ENCODE data around the gene ADORA2B. TPM values are rescaled to one million over a fixed set of nuclear protein-coding genes. Genes with fewer than 3 reads are reported as not detected.

The ADORA2B gene
- total and polyA plus RNA-seq, 2 of the 4 experiments (the other 2 are of a cell fraction): 5.2 to 5.5 TPM

DNA sequence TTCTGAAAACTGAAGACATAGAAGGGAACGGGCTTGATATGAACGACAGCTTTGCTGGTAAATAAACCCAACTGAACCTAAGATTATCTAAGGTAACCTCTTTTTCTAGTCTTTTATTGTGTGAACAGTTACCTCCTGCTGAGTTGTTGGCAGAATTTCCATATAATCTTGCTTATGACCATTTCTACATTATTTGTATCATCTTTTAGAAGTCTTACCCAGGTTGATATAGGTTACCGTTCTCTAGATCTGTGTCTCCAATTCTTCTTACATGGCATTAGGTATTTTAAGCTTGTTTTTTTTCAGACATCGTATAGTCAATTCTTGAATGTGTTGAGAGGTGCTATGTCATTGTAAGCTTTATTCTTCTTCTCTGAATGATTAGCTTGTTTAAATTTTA is 79.0 kb downstream of the ADORA2B start:
- dilution Hi-C loops (cut with HindIII; ENCODE audit: low sequenced_read_pairs, unreplicated experiment) (no loop called here), intact Hi-C loops (cut with micrococcal nuclease) (no loop called here), in situ Hi-C loops (cut with MboI; ENCODE audit: low sequenced_read_pairs) (no loop called here)
- H4K91ac ChIP-seq (ENCODE audit: insufficient read depth, low read depth, low read length): no peak overlapping the region
- H4K5ac ChIP-seq (ENCODE audit: low read depth, low read length): no peak overlapping the region
- no peak overlapping the region for H3K56ac ChIP-seq (ENCODE audit: extremely low read depth, insufficient read depth, low read length)
- no peak overlapping the region for H3K4ac ChIP-seq (ENCODE audit: low read depth, low read length)
- H3K27me3 ChIP-seq (ENCODE audit: control insufficient read depth, insufficient read depth, low read length): no peaks in the 10 kb centered on the region
- H2BK5ac ChIP-seq (ENCODE audit: low read depth, low read length, poor library complexity, severe bottlenecking): no peak overlapping the region
- no TSS peak for BruUV-seq (replicated peaks)
- no peak overlapping the region for H3K27ac ChIP-seq (ENCODE audit: insufficient read depth, low read length)
- H3K4me2 ChIP-seq (ENCODE audit: low read depth, low read length): no peak overlapping the region
- ATAC-seq (ENCODE audit: low read depth) (no peak), DNase-seq (no peak)
- no peak overlapping the region for H3K4me3 ChIP-seq (ENCODE audit: insufficient read depth, low read depth, low read length)
- H2BK20ac ChIP-seq (ENCODE audit: low read depth, low read length): no peak overlapping the region
- H2AK9ac ChIP-seq (replicated peaks; ENCODE audit: low read depth, low read length, poor library complexity): no peak overlapping the region
- no peak overlapping the region for H2AFZ ChIP-seq (replicated peaks; ENCODE audit: low read length, poor library complexity)
- H3K9me1 ChIP-seq (ENCODE audit: insufficient read depth, low read length): peaks cover 6% of the 10 kb centered on the region
- peaks cover 24 to 57% of the 10 kb centered on the region in 2 experiments for H3K79me1 ChIP-seq (ENCODE audit: low read depth in 1 of 2, low read length in 2 of 2)
- ChIA-PET CTCF (no interaction called here), POLR2A (ENCODE audit: unreplicated experiment) (no interaction called here)
- TF ChIP-seq, protein P1, sequence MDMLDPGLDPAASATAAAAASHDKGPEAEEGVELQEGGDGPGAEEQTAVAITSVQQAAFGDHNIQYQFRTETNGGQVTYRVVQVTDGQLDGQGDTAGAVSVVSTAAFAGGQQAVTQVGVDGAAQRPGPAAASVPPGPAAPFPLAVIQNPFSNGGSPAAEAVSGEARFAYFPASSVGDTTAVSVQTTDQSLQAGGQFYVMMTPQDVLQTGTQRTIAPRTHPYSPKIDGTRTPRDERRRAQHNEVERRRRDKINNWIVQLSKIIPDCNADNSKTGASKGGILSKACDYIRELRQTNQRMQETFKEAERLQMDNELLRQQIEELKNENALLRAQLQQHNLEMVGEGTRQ (IDR thresholded peaks at IDR 0.05; ENCODE audit: low read depth, low read length): no peak
- no peak for TF ChIP-seq BHLHE40 (IDR thresholded peaks at IDR 0.05; ENCODE audit: low read depth, low read length)
- TF ChIP-seq FOS (IDR thresholded peaks at IDR 0.05; ENCODE audit: low read depth, low read length): no peak
- no peak for TF ChIP-seq RAD21 (IDR thresholded peaks at IDR 0.05; ENCODE audit: low read length)
- peaks cover 5% of the 10 kb centered on the region; the same call in 1 of the 2 replicates for H4K20me1 ChIP-seq (ENCODE audit: insufficient read depth, low read length)
- no peak overlapping the region for H3K18ac ChIP-seq (ENCODE audit: low read depth, low read length)
- no peak overlapping the region for H3K23ac ChIP-seq (ENCODE audit: low read depth, low read length)
- no peak overlapping the region for H2AK5ac ChIP-seq (ENCODE audit: low read depth, low read length)
- H3K36me3 ChIP-seq (ENCODE audit: control insufficient read depth, insufficient read depth, low read length): peaks cover 25% of the 10 kb centered on the region
- H3K4me1 ChIP-seq (ENCODE audit: control insufficient read depth, insufficient read depth, low read length): peaks cover 3% of the 10 kb centered on the region
- H2BK120ac ChIP-seq (ENCODE audit: low read depth, low read length): no peak overlapping the region
- no peaks in the 10 kb centered on the region for H3K9me3 ChIP-seq (ENCODE audit: control insufficient read depth, insufficient read depth, low read length)
- H3K9ac ChIP-seq (ENCODE audit: low read depth, low read length): no peak overlapping the region
- no peak overlapping the region for H2BK15ac ChIP-seq (ENCODE audit: low read depth, low read length)
- no peak overlapping the region for H3K14ac ChIP-seq (replicated peaks; ENCODE audit: low read depth, low read length)
- no CpG with 5 or more reads among the region's 4 CpGs for WGBS, 2 experiments (ENCODE audit: extremely low coverage in 2 of 2, insufficient read length in 1 of 2)
- no peak overlapping the region for H4K8ac ChIP-seq (ENCODE audit: low read depth in 2 of 2, low read length in 2 of 2)

Data from IMR-90 (cell line).